ENCODE measurements around the gene DEGS2.

DNA sequence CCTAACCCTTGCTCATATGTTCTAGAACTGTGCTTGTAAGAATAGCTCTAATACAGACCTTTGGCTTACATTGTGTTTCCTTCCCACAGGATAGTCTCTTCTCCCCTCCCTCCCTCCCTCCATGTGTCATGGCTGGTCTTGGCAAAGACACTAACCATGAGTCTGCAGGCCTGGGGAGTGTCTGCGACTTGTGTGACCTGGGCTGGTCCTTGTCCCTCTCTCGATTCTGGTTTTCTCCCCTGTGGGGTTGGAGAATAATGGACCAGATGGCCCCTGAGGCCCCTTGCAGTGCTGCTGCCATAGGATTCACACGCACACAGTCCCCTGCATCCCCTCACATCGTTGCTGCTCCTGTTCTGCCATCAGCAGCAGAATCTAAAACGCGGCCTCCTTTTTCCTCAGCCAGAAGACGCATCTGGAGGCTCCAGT is 30.3 kb downstream of the DEGS2 start:
- TF ChIP-seq POLR2A (IDR thresholded peaks at IDR 0.05; ENCODE audit: low read depth, low read length) (no peak), POLR2AphosphoS5 (IDR thresholded peaks at IDR 0.05; ENCODE audit: low read depth, low read length) (no peak), TAF1 (IDR thresholded peaks at IDR 0.05; ENCODE audit: borderline replicate concordance, low read depth, low read length) (no peak)

All from GM12892 (cell line).